BLaER1 treated with 17β-estradiol and CSF1 and Interleukin-3, amounts not matched to agents 10 nM and 100 nM (cell line): Measurements from ENCODE around the gene S100A1.
"Not testable (repeated sequence)": the region's sequence is repeated elsewhere in the genome, so short reads cannot be mapped to it uniquely, and the experiment has no call there.

Experiments used
- H3K27ac ChIP-seq, 11 experiments: shearing (Covaris generic); formaldehyde crosslinking; 2 replicates each; pipeline ENCODE4 v1.8.1; 2022
- H3K27me3 ChIP-seq, 11 experiments: shearing (Covaris generic); formaldehyde crosslinking; 2 replicates each; pipeline ENCODE4 v1.8.1; 2022
- H3K36me3 ChIP-seq, 11 experiments: shearing (Covaris generic); formaldehyde crosslinking; 2 replicates each; pipeline ENCODE4 v1.8.1; 2022
- H3K4me1 ChIP-seq, 10 experiments: shearing (Covaris generic); formaldehyde crosslinking; 2 replicates each; pipeline ENCODE4 v1.8.1; 2022
- H3K4me2 ChIP-seq, 11 experiments: shearing (Covaris generic); formaldehyde crosslinking; 2 replicates each; pipeline ENCODE4 v1.8.1; 2022
- H3K4me3 ChIP-seq, 10 experiments: shearing (Covaris generic); formaldehyde crosslinking; 2 replicates each; pipeline ENCODE4 v1.8.1; 2022
- H3K9ac ChIP-seq, 11 experiments: shearing (Covaris generic); formaldehyde crosslinking; 2 replicates each; pipeline ENCODE4 v1.8.1; 2022
- H3K9me3 ChIP-seq, 11 experiments: shearing (Covaris generic); formaldehyde crosslinking; replicated peaks in 1 of 11; 2 replicates each; pipeline ENCODE4 v1.8.1; 2022
- H4K20me1 ChIP-seq, 11 experiments: shearing (Covaris generic); formaldehyde crosslinking; 2 replicates each; pipeline ENCODE4 v1.8.1; 2022
- Cebpa-rat ChIP-seq, 11 experiments: shearing (Covaris generic); IDR thresholded peaks; 2 replicates each; pipeline ENCODE4 v1.8.1; 2022

The S100A1 gene

GRCh38 chr1:153627715-153628626 is at the start of gene S100A1:
Gene S100A1 (plus strand): TSS chr1:153628434. CDS start chr1:153630522, 2,088 bp downstream.
- peak within 1 kb of the TSS; percentile 84 to 100 (median 97) for H3K4me2 ChIP-seq
- peaks cover 0 to 40% (median 17%) of the 10 kb centered on the region in 11 experiments; a peak in 17 of 22 replicates for H3K36me3 ChIP-seq
- no peaks in the 10 kb centered on the region for H3K27me3 ChIP-seq
- H3K9me3 ChIP-seq = peaks cover 0 to 7% (median 0%) of the 10 kb centered on the region in 11 experiments; a peak in 4 of 22 replicates
- H3K4me1 ChIP-seq = peaks cover 92 to 99% (median 96%) of the 10 kb centered on the region in 10 experiments
- peak within 1 kb of the TSS; percentile 57 to 75 (median 66) for H3K4me3 ChIP-seq
- H3K9ac ChIP-seq = peak within 1 kb of the TSS; percentile 82 to 92 (median 85)
- peak within 1 kb of the TSS; percentile 81 to 93 (median 88) for H3K27ac ChIP-seq
- TF ChIP-seq Cebpa-rat (IDR thresholded peaks at IDR 0.05) = no peak
- no peaks in the 10 kb centered on the region for H4K20me1 ChIP-seq

- Histone ChIP-seq H3K9ac (no peak overlapping the region), H3K36me3 (no peaks in the 10 kb centered on the region), H3K27me3 (no peaks in the 10 kb centered on the region), H3K4me1 (peaks cover 13 to 28% (median 20%) of the 10 kb centered on the region in 10 experiments), H3K4me3 (no peak overlapping the region), H3K9me3 (peaks cover 0 to 15% (median 7%) of the 10 kb centered on the region in 11 experiments; a peak in 13 of 22 replicates), H3K27ac (no peak overlapping the region), H4K20me1 (no peaks in the 10 kb centered on the region), H3K4me2 (no peak overlapping the region)
- no peak for TF ChIP-seq Cebpa-rat (IDR thresholded peaks at IDR 0.05)
Observed at GRCh38 chr1:153578490-153578889, 49.7 kb upstream of the S100A1 start.

DNA sequence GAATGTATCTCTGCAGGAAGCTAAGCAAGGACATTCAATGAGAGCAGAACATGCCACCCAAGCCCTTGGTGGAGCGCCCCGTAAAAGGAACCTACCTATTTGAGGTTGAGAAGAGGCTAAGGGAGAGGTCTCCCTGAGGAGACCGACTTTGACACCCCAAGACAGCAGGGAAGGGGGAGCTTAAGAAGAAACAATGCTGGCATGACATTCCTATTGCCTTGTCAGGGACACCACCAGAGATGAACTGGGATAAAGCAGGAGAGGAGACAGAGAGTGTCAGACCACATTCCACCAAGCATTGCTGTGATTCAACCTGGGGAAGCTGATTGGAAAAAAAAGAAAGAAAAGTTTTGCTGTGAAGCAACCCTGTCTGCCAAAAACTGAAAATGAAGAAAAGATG is 49.3 kb upstream of the S100A1 start:
- Histone ChIP-seq H4K20me1 (no peaks in the 10 kb centered on the region), H3K9ac (no peak overlapping the region), H3K36me3 (no peaks in the 10 kb centered on the region), H3K4me3 (no peak overlapping the region), H3K4me1 (peaks cover 9 to 23% (median 15%) of the 10 kb centered on the region in 10 experiments), H3K9me3 (peaks cover 0 to 11% (median 7%) of the 10 kb centered on the region in 11 experiments; a peak in 13 of 22 replicates), H3K27ac (no peak overlapping the region), H3K27me3 (no peaks in the 10 kb centered on the region), H3K4me2 (no peak overlapping the region)
- no peak for TF ChIP-seq Cebpa-rat (IDR thresholded peaks at IDR 0.05)

DNA sequence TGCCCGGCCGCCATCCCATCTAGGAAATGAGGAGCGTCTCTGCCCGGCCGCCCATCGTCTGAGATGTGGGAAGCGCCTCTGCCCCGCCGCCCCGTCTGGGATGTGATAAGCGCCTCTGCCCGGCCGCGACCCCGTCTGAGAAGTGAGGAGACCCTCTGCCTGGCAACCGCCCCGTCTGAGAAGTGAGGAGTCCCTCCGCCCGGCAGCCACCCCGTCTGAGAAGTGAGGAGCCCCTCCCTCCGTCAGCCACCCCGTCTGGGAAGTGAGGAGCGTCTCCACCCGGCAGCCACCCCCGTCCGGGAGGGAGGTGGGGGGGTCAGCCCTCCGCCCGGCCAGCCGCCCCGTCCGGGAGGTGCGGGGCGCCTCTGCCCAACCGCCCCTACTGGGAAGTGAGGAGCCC is 45.4 kb upstream of the S100A1 start:
- H3K9me3 ChIP-seq, H3K4me3 ChIP-seq, H3K27me3 ChIP-seq, H4K20me1 ChIP-seq, H3K4me2 ChIP-seq, H3K9ac ChIP-seq, H3K36me3 ChIP-seq, H3K27ac ChIP-seq: not testable (repeated sequence)
- peaks cover 7 to 16% (median 14%) of the 10 kb centered on the region in 10 experiments; a peak in 19 of 20 replicates for H3K4me1 ChIP-seq

GRCh38 chr1:153583514-153583913 is 44.7 kb upstream of the S100A1 start:
- H3K4me1 ChIP-seq = peaks cover 9 to 22% (median 19%) of the 10 kb centered on the region in 10 experiments
- H3K27ac ChIP-seq, H4K20me1 ChIP-seq, H3K9me3 ChIP-seq, H3K9ac ChIP-seq, H3K4me2 ChIP-seq, H3K27me3 ChIP-seq, H3K36me3 ChIP-seq, H3K4me3 ChIP-seq: not testable (repeated sequence)

DNA sequence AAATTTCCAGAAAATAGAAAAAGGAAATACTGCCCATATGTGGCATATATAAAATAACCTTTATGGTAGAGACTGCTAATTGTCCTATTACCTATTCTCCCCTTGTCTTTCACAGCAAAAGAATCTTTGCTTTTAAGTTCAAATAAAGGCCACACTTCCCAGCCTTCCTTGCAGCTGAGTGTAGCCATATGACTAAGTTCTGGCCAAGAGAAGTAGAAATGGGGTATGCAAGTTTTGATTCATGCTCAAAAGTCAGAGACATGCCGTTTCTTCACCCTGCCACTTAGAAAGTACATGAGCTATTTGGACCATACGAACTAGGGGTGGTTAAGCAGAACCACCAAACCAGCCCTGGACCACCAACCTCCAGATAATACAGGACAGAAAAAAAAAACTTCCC is 44.3 kb upstream of the S100A1 start:
- H3K9me3 ChIP-seq = no peaks in the 10 kb centered on the region
- H3K4me3 ChIP-seq = no peak overlapping the region
- H3K4me2 ChIP-seq = no peak overlapping the region
- H3K9ac ChIP-seq = no peak overlapping the region
- H3K27ac ChIP-seq = no peak overlapping the region
- TF ChIP-seq Cebpa-rat (IDR thresholded peaks at IDR 0.05) = no peak
- no peaks in the 10 kb centered on the region for H4K20me1 ChIP-seq
- H3K36me3 ChIP-seq = no peaks in the 10 kb centered on the region
- H3K27me3 ChIP-seq = no peaks in the 10 kb centered on the region
- H3K4me1 ChIP-seq = peaks cover 9 to 26% (median 21%) of the 10 kb centered on the region in 10 experiments

GRCh38 chr1:153585006-153585405 is 43.2 kb upstream of the S100A1 start:
- Histone ChIP-seq H3K9me3 (no peaks in the 10 kb centered on the region), H4K20me1 (no peaks in the 10 kb centered on the region), H3K27ac (no peak overlapping the region), H3K36me3 (no peaks in the 10 kb centered on the region), H3K4me2 (no peak overlapping the region), H3K27me3 (no peaks in the 10 kb centered on the region), H3K4me3 (no peak overlapping the region), H3K9ac (no peak overlapping the region), H3K4me1 (peaks cover 9 to 27% (median 21%) of the 10 kb centered on the region in 10 experiments)
- TF ChIP-seq Cebpa-rat (IDR thresholded peaks at IDR 0.05) = no peak

- TF ChIP-seq Cebpa-rat (IDR thresholded peaks at IDR 0.05) = no peak
- H3K4me1 ChIP-seq = peaks cover 9 to 27% (median 21%) of the 10 kb centered on the region in 10 experiments
- H3K36me3 ChIP-seq = no peaks in the 10 kb centered on the region
- no peaks in the 10 kb centered on the region for H4K20me1 ChIP-seq
- H3K4me2 ChIP-seq = peak overlapping the region in 4 of 11 experiments; percentile 34 to 64 (median 60); a peak in 6 of 22 replicates
- 0 out of 22 replicates have a peak overlapping the region, but pooled peaks of 1 of the 11 experiments have one; percentile 13 for H3K9ac ChIP-seq
- no peaks in the 10 kb centered on the region for H3K27me3 ChIP-seq
- no peak overlapping the region for H3K4me3 ChIP-seq
- no peaks in the 10 kb centered on the region for H3K9me3 ChIP-seq
- H3K27ac ChIP-seq = 0 out of 22 replicates have a peak overlapping the region, but pooled peaks of 1 of the 11 experiments have one; percentile 8
Observed at GRCh38 chr1:153586347-153586746, 41.9 kb upstream of the S100A1 start.

- Histone ChIP-seq H3K4me2 (peak overlapping the region in 9 of 11 experiments; percentile 34 to 64 (median 55); a peak in 19 of 22 replicates), H3K27ac (peak overlapping the region in 2 of 11 experiments; percentile 12 to 22; a peak in 2 of 22 replicates), H3K4me1 (peaks cover 9 to 27% (median 21%) of the 10 kb centered on the region in 10 experiments), H4K20me1 (no peaks in the 10 kb centered on the region), H3K36me3 (no peaks in the 10 kb centered on the region), H3K27me3 (no peaks in the 10 kb centered on the region), H3K9me3 (no peaks in the 10 kb centered on the region), H3K9ac (no peak overlapping the region), H3K4me3 (no peak overlapping the region)
- no peak for TF ChIP-seq Cebpa-rat (IDR thresholded peaks at IDR 0.05)
Observed at GRCh38 chr1:153587314-153587713, 40.9 kb upstream of the S100A1 start.

DNA sequence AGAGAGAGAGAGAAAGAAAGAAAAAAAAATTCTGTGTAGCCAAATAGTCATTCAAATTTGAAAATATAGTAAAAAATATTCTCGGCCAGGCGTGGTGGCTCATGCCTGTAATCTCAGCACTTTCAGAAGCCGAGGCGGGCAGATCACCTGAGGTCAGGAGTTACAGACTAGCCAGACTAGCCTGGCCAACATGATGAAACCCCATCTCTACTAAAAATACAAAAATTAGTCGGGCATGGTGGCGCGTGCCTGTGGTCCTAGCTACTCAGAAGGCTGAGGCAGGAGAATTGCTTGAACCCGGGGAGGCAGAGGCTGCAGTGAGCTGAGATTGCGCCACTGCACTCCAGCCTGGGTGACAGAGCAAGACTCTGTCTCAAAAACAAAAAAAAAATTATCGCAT is 40.2 kb upstream of the S100A1 start:
- not testable (repeated sequence) for H3K36me3 ChIP-seq, H3K27ac ChIP-seq, H3K9ac ChIP-seq, H3K27me3 ChIP-seq, H3K9me3 ChIP-seq, H4K20me1 ChIP-seq, H3K4me3 ChIP-seq
- H3K4me2 ChIP-seq = peak overlapping the region in 9 of 11 experiments; percentile 34 to 64 (median 55); a peak in 14 of 22 replicates
- H3K4me1 ChIP-seq = peaks cover 9 to 31% (median 21%) of the 10 kb centered on the region in 10 experiments
